Measurements from ENCODE around the gene UBE2O. TPM values are rescaled to one million over a fixed set of nuclear protein-coding genes. Genes with fewer than 3 reads are reported as not detected.

UBE2O gene
- total and polyA plus RNA-seq, 2 experiments from 2014 or later: 30.4 to 79.4 TPM

- peak overlapping the region; percentile 41; the same call in 1 of the 2 replicates for H3K4me2 ChIP-seq
- no peaks in the 10 kb centered on the region for H3K9me3 Mint-ChIP-seq
- no peak overlapping the region for H3K27ac Mint-ChIP-seq
- peaks cover 21% of the 10 kb centered on the region for H3K4me1 Mint-ChIP-seq
- H3K27ac ChIP-seq (ENCODE audit: low read depth): peak overlapping the region; percentile 45; the same call in 1 of the 2 replicates
- peak overlapping the region; percentile 83; the same call in 1 of the 2 replicates for H2AFZ ChIP-seq
- H3K36me3 Mint-ChIP-seq (ENCODE audit: low read depth): no peaks in the 10 kb centered on the region
- no peak overlapping the region for H3K4me3 Mint-ChIP-seq
- peak; percentile 55 for DNase-seq (ENCODE audit: low spot score)
- TF ChIP-seq JUNB (IDR thresholded peaks at IDR 0.05; ENCODE audit: unreplicated experiment) (no peak), STAT1 (IDR thresholded peaks at IDR 0.05; ENCODE audit: unreplicated experiment) (no peak), CREB1 (CRISPR knock-in tag; IDR thresholded peaks at IDR 0.05; ENCODE audit: low read depth) (no peak), POLR2AphosphoS5 (IDR thresholded peaks at IDR 0.05; ENCODE audit: low read depth) (no peak), ZNF114 (CRISPR knock-in tag; IDR thresholded peaks at IDR 0.05) (no peak)
- TF ChIP-seq, protein P1, sequence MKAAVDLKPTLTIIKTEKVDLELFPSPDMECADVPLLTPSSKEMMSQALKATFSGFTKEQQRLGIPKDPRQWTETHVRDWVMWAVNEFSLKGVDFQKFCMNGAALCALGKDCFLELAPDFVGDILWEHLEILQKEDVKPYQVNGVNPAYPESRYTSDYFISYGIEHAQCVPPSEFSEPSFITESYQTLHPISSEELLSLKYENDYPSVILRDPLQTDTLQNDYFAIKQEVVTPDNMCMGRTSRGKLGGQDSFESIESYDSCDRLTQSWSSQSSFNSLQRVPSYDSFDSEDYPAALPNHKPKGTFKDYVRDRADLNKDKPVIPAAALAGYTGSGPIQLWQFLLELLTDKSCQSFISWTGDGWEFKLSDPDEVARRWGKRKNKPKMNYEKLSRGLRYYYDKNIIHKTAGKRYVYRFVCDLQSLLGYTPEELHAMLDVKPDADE (IDR thresholded peaks at IDR 0.05): no peak
- H3K9me2 ChIP-seq (ENCODE audit: insufficient read depth): no peaks in the 10 kb centered on the region
- ATAC-seq: peak; percentile 49
- H3K4me1 ChIP-seq (ENCODE audit: insufficient read depth): peaks cover 14% of the 10 kb centered on the region
- H3K27me3 Mint-ChIP-seq (ENCODE audit: insufficient read depth, low read depth, poor library complexity): peaks cover 8% of the 10 kb centered on the region
- no peak overlapping the region for H3K4me3 ChIP-seq
- H3K36me3 ChIP-seq (ENCODE audit: insufficient read depth): no peaks in the 10 kb centered on the region
- 0 out of 2 replicates have a peak, but pooled peaks cover 4% of the 10 kb centered on the region for H3F3A ChIP-seq (replicated peaks; ENCODE audit: low read depth)
- H3K27me3 ChIP-seq (ENCODE audit: insufficient read depth): no peaks in the 10 kb centered on the region
- no peaks in the 10 kb centered on the region for H3K79me2 ChIP-seq (replicated peaks; ENCODE audit: insufficient read depth)
- no peaks in the 10 kb centered on the region for H4K20me1 ChIP-seq (replicated peaks; ENCODE audit: insufficient read depth)
Measured at GRCh38 chr17:76366247-76366646, 86.7 kb downstream of the UBE2O start.

DNA sequence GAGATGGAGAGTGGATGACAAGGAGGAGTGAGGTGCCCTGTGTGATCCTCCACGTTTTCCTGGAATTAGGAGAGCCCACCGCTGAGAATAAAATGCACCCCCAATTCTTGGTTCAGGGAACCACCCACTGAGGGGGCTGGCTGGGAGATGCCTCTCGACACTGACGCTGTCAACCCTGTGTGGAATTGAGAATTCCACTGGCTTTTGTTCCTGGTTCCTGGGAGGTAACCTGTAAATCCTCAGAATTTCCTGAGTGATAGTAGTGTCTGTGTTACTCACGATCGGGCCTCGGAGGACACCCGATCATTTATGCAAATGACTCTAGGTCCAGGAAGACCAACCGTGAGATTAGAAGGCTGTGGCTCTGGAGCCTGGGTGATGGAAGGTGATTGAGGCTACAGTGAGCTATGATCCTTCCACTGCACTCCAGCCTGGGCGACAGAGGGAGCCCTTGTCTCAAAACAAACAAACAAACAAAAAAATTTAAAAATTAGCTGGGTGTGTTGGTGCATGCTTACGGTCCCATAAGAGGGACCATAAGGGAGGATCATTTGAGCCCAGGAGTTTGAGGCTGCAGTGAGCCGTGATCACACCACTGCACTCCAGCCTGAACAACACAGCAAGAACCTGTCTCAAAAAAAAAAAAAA is 87.6 kb downstream of the UBE2O start:
- no peak for TF ChIP-seq POLR2AphosphoS5 (IDR thresholded peaks at IDR 0.05; ENCODE audit: low read depth)
- TF ChIP-seq ZNF114 (CRISPR knock-in tag; IDR thresholded peaks at IDR 0.05): no peak
- TF ChIP-seq EZH2 (IDR thresholded peaks at IDR 0.05; ENCODE audit: low read depth, unreplicated experiment): no peak
- no peak for TF ChIP-seq NANOG (IDR thresholded peaks at IDR 0.05; ENCODE audit: borderline replicate concordance)
- no peak for TF ChIP-seq CREB1 (CRISPR knock-in tag; IDR thresholded peaks at IDR 0.05; ENCODE audit: low read depth)
- TF ChIP-seq CTCF (conservative IDR thresholded peaks at IDR 0.05; ENCODE audit: low read depth in 2 of 2): peak; percentile 49 to 71
- TF ChIP-seq, protein P2, sequence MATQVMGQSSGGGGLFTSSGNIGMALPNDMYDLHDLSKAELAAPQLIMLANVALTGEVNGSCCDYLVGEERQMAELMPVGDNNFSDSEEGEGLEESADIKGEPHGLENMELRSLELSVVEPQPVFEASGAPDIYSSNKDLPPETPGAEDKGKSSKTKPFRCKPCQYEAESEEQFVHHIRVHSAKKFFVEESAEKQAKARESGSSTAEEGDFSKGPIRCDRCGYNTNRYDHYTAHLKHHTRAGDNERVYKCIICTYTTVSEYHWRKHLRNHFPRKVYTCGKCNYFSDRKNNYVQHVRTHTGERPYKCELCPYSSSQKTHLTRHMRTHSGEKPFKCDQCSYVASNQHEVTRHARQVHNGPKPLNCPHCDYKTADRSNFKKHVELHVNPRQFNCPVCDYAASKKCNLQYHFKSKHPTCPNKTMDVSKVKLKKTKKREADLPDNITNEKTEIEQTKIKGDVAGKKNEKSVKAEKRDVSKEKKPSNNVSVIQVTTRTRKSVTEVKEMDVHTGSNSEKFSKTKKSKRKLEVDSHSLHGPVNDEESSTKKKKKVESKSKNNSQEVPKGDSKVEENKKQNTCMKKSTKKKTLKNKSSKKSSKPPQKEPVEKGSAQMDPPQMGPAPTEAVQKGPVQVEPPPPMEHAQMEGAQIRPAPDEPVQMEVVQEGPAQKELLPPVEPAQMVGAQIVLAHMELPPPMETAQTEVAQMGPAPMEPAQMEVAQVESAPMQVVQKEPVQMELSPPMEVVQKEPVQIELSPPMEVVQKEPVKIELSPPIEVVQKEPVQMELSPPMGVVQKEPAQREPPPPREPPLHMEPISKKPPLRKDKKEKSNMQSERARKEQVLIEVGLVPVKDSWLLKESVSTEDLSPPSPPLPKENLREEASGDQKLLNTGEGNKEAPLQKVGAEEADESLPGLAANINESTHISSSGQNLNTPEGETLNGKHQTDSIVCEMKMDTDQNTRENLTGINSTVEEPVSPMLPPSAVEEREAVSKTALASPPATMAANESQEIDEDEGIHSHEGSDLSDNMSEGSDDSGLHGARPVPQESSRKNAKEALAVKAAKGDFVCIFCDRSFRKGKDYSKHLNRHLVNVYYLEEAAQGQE (IDR thresholded peaks at IDR 0.05; ENCODE audit: unreplicated experiment): no peak
- H3K27ac Mint-ChIP-seq: no peak overlapping the region
- H3K27me3 Mint-ChIP-seq (ENCODE audit: insufficient read depth, low read depth, poor library complexity): peaks cover 8% of the 10 kb centered on the region
- Histone ChIP-seq H3F3A (replicated peaks; ENCODE audit: low read depth) (0 out of 2 replicates have a peak, but pooled peaks cover 4% of the 10 kb centered on the region), H3K79me2 (replicated peaks; ENCODE audit: insufficient read depth) (no peaks in the 10 kb centered on the region), H2AFZ (no peak overlapping the region), H3K4me1 (ENCODE audit: insufficient read depth) (peaks cover 14% of the 10 kb centered on the region), H4K20me1 (replicated peaks; ENCODE audit: insufficient read depth) (no peaks in the 10 kb centered on the region), H3K4me2 (no peak overlapping the region), H3K27ac (ENCODE audit: low read depth) (no peak overlapping the region), H3K36me3 (ENCODE audit: insufficient read depth) (no peaks in the 10 kb centered on the region), H3K9me2 (ENCODE audit: insufficient read depth) (no peaks in the 10 kb centered on the region), H3K4me3 (no peak overlapping the region), H3K27me3 (ENCODE audit: insufficient read depth) (no peaks in the 10 kb centered on the region)
- peak; percentile 54 for ATAC-seq
- no peaks in the 10 kb centered on the region for H3K9me3 Mint-ChIP-seq
- peaks cover 21% of the 10 kb centered on the region for H3K4me1 Mint-ChIP-seq
- peak; percentile 51 for DNase-seq (ENCODE audit: low spot score)
- no peak overlapping the region for H3K4me3 Mint-ChIP-seq
- no peaks in the 10 kb centered on the region for H3K36me3 Mint-ChIP-seq (ENCODE audit: low read depth)

All from GM23338 (cell line).